Measurements from ENCODE around the gene STK11.

STK11 gene

GRCh38 chr19:1167687-1168571, 37.6 kb upstream of the STK11 start:
- no peak for TF ChIP-seq CTCF (conservative IDR thresholded peaks at IDR 0.05)
- H3K27ac ChIP-seq: no peak overlapping the region

- no peak overlapping the region for H3K27ac ChIP-seq
- no peak for TF ChIP-seq CTCF (conservative IDR thresholded peaks at IDR 0.05)
These were observed 36.8 kb upstream of the STK11 start for GRCh38 chr19:1168572-1169410.

- TF ChIP-seq CTCF (conservative IDR thresholded peaks at IDR 0.05): no peak
- no peak overlapping the region for H3K27ac ChIP-seq
These were observed 36.2 kb upstream of the STK11 start for GRCh38 chr19:1169411-1169791.

GRCh38 chr19:1169921-1170885, 35.4 kb upstream of the STK11 start:
- H3K27ac ChIP-seq: no peak overlapping the region

GRCh38 chr19:1170938-1171754, 34.4 kb upstream of the STK11 start:
- H3K27ac ChIP-seq: no peak overlapping the region
- TF ChIP-seq CTCF (conservative IDR thresholded peaks at IDR 0.05): no peak

More at GRCh38 chr19:1169921-1170885, 35.4 kb upstream of the STK11 start:
- TF ChIP-seq CTCF (conservative IDR thresholded peaks at IDR 0.05): no peak

GRCh38 chr19:1171755-1172352, 33.7 kb upstream of the STK11 start:
- H3K27ac ChIP-seq: peak overlapping the region; percentile 81
- no peak for TF ChIP-seq CTCF (conservative IDR thresholded peaks at IDR 0.05)

Measured in VCaP (cell line).